ENCODE measurements around the gene UBA52.
A peak's percentile ranks its signal among the peaks of the same experiment; 100 is the strongest.
"Not testable (repeated sequence)": the region's sequence is repeated elsewhere in the genome, so short reads cannot be mapped to it uniquely, and the experiment has no call there.

The UBA52 gene

DNA sequence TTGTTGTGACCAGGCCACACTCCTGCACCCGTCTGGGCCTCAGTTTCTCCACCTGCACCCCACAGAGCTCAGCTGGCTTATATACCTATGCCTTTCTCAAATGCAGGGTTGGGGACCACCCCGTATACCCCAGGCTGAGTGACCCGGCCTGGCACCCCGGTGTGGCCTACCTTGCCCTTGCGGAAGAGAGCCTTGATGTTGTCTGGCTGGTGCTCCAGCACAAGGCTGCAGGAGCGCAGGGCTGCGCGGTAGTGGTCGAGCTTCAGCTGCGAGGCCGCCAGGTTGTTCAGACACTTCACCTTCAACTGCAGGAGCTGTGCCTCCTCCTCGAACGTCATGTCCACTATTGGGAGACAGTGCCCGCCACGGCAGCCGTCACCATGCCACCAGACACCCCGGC lies 34.2 kb upstream of the UBA52 start:
- no peak overlapping the region for H3K27ac ChIP-seq (ENCODE audit: low read depth, low read length)
- H3K27me3 ChIP-seq (ENCODE audit: control insufficient read depth, insufficient read depth, low read length) = no peaks in the 10 kb centered on the region
- H3K9ac ChIP-seq (ENCODE audit: low read length) = no peak overlapping the region
- H3K36me3 ChIP-seq (ENCODE audit: control insufficient read depth, insufficient read depth, low read length) = peaks cover 78% of the 10 kb centered on the region
- H3K9me3 ChIP-seq (ENCODE audit: control insufficient read depth, insufficient read depth, low read depth, low read length) = no peaks in the 10 kb centered on the region
- no peaks in the 10 kb centered on the region for H3K4me1 ChIP-seq (ENCODE audit: control insufficient read depth, insufficient read depth, low read length)
- H3K4me3 ChIP-seq (ENCODE audit: low read depth, low read length) = no peak overlapping the region

DNA sequence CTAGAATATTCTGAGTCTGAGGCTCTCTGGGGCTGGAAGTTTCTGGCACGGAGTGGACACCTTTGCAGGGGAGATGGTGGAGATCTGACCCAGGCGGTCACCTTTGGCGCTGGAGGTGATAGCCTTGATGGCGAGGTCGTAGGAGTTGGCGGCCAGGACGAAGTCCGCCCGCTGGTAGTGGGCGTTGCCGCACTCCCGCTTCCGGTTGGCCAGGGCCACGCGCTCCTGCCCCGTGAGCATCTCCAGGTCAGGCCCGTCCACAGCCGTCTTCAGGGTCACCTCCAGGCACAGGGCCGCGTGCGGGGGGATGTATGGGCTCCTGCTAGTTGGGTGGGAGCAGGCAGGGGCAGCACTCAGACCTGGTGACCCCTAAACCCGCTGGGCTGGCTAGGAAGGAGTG lies 33.5 kb upstream of the UBA52 start:
- no peak overlapping the region for H3K27ac ChIP-seq (ENCODE audit: low read depth, low read length)
- H3K9ac ChIP-seq (ENCODE audit: low read length) = no peak overlapping the region
- no peaks in the 10 kb centered on the region for H3K27me3 ChIP-seq (ENCODE audit: control insufficient read depth, insufficient read depth, low read length)
- peaks cover 71% of the 10 kb centered on the region for H3K36me3 ChIP-seq (ENCODE audit: control insufficient read depth, insufficient read depth, low read length)
- no peak overlapping the region for H3K4me3 ChIP-seq (ENCODE audit: low read depth, low read length)
- no peaks in the 10 kb centered on the region for H3K4me1 ChIP-seq (ENCODE audit: control insufficient read depth, insufficient read depth, low read length)
- no peaks in the 10 kb centered on the region for H3K9me3 ChIP-seq (ENCODE audit: control insufficient read depth, insufficient read depth, low read depth, low read length)

DNA sequence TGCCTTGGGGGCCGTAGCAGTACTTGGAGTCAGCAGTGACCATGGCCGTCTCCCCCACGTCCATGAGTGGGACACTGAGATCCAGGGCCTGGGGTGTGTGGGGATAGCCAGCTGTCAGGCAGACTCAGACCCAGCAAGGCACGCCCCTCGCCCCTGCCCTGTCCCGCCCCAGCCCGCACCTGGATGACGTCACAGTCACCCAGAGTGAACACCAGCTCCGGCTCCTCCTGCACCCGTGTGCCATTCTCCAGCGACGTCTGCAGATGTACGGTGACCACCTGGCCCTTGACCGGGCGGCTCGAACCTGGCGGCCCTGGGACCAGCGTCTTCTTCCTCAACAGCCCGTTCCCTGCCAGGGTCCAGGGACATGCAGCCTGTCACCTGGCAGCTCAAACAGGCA lies 32.3 kb upstream of the UBA52 start:
- Histone ChIP-seq H3K9ac (ENCODE audit: low read length) (no peak overlapping the region), H3K36me3 (ENCODE audit: control insufficient read depth, insufficient read depth, low read length) (peaks cover 67% of the 10 kb centered on the region), H3K9me3 (ENCODE audit: control insufficient read depth, insufficient read depth, low read depth, low read length) (no peaks in the 10 kb centered on the region), H3K27me3 (ENCODE audit: control insufficient read depth, insufficient read depth, low read length) (no peaks in the 10 kb centered on the region), H3K4me1 (ENCODE audit: control insufficient read depth, insufficient read depth, low read length) (peaks cover 4% of the 10 kb centered on the region), H3K4me3 (ENCODE audit: low read depth, low read length) (no peak overlapping the region), H3K27ac (ENCODE audit: low read depth, low read length) (no peak overlapping the region)

DNA sequence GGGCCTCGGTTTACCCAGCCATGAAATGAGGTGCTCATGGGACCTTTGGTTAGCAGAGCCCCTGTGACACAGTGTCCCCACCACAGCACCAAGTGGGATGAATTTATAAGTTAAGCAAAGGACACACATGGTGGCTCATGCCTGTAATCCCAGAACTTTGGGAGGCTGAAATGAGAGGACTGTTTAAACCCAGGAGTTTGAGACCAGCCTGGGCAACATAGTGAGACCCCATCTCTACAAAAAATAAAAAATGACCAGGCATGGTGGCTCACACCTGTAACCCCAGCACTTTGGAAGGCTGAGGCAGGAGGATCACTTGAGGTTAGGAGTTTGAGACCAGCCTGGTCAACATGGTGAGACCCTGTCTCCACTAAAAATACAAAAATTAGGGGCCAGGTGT lies 31.5 kb upstream of the UBA52 start:
- not testable (repeated sequence) for H3K27ac ChIP-seq (ENCODE audit: low read depth, low read length); H3K27me3 ChIP-seq (ENCODE audit: control insufficient read depth, insufficient read depth, low read length); H3K9me3 ChIP-seq (ENCODE audit: control insufficient read depth, insufficient read depth, low read depth, low read length); H3K9ac ChIP-seq (ENCODE audit: low read length); H3K4me3 ChIP-seq (ENCODE audit: low read depth, low read length); H3K4me1 ChIP-seq (ENCODE audit: control insufficient read depth, insufficient read depth, low read length)
- H3K36me3 ChIP-seq (ENCODE audit: control insufficient read depth, insufficient read depth, low read length) = peaks cover 63% of the 10 kb centered on the region

DNA sequence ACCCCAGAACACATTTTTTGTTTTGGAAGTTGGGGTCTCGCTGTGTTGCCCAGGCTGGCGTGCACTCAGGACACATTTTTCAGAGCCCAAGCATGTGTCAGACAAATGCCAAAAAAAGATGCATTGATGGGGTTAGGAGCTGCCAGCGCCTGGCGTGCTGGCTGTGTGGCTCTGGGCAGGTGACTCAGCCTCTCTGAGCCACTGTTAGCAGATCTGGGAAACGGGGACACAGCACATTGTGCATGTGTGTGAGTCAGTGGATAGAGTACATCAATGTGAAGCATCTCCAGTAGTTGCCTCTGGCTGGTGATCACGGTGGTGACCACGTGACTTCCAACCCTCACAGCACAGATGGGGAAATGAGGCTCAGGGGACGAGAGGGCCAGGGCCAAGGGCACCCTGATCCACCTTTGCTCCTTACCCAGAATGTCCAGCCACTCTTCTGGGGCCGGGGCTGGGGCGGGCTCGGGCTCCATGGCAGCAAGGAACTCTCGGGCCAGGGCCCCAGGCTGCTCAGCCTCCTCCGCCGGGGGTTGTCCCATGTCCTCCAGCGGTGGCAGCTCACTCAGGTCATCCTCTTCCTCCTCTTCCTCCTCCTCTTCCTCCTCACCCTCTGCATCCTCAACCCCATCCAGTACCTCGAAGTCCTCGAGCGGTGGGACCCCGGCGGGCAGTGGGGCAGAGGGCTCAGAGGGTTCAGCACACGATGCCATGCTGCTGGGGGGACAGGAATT lies 30.2 kb upstream of the UBA52 start:
- Histone ChIP-seq H3K9me3 (ENCODE audit: control insufficient read depth, insufficient read depth, low read depth, low read length) (no peaks in the 10 kb centered on the region), H3K9ac (ENCODE audit: low read length) (no peak overlapping the region), H3K27ac (ENCODE audit: low read depth, low read length) (no peak overlapping the region), H3K4me1 (ENCODE audit: control insufficient read depth, insufficient read depth, low read length) (peaks cover 6% of the 10 kb centered on the region), H3K36me3 (ENCODE audit: control insufficient read depth, insufficient read depth, low read length) (peaks cover 53% of the 10 kb centered on the region), H3K27me3 (ENCODE audit: control insufficient read depth, insufficient read depth, low read length) (no peaks in the 10 kb centered on the region), H3K4me3 (ENCODE audit: low read depth, low read length) (no peak overlapping the region)

DNA sequence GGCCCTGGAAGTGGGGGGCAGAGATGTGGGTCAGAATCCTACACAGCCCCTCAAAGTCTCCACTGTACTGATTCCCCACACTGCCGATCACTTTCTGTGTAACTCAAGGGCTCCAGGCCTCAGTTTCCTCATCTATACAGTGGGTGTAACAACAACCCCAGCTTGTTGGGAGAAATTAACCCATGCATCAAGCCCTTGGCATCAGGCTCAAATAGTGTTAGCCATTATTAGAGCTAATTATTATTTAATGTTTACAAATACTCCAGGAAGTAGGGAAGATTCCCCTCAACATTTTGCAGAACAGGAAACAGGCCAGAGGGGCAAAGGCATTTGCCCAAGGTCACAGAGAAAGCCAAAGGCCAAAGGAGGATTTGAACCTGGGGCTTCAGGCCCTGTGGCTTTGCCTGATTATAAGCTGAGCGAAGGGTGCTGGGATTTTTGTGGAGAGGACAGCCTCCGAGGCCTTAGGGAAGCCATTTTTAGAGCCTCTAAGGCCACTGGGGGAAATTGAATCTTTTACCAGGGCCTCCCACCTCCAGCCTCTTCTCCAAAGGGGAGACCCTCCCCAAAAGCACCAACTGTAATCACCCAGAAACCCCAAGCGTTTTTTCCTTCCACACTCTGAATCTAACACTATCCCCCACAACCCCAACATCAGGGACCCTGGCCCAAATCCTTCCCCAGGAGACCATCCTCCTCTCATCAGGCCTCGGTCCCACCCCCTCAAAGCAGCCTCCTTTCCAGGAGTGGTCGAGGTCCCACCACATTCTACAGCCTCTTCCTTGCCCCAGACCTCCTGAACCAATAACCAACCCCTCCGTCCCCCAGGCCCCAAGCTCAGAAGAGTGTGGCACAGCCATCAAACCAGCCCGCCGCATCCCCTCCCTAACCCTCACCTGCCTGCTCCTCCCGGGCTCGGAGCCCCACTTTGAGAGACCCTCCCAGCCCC lies 29.4 kb upstream of the UBA52 start:
- Histone ChIP-seq H3K9ac (ENCODE audit: low read length) (peak overlapping the region; percentile 45), H3K9me3 (ENCODE audit: control insufficient read depth, insufficient read depth, low read depth, low read length) (no peaks in the 10 kb centered on the region), H3K4me3 (ENCODE audit: low read depth, low read length) (peak overlapping the region; percentile 84), H3K27me3 (ENCODE audit: control insufficient read depth, insufficient read depth, low read length) (no peaks in the 10 kb centered on the region), H3K4me1 (ENCODE audit: control insufficient read depth, insufficient read depth, low read length) (peaks cover 6% of the 10 kb centered on the region), H3K27ac (ENCODE audit: low read depth, low read length) (no peak overlapping the region), H3K36me3 (ENCODE audit: control insufficient read depth, insufficient read depth, low read length) (peaks cover 44% of the 10 kb centered on the region)

DNA sequence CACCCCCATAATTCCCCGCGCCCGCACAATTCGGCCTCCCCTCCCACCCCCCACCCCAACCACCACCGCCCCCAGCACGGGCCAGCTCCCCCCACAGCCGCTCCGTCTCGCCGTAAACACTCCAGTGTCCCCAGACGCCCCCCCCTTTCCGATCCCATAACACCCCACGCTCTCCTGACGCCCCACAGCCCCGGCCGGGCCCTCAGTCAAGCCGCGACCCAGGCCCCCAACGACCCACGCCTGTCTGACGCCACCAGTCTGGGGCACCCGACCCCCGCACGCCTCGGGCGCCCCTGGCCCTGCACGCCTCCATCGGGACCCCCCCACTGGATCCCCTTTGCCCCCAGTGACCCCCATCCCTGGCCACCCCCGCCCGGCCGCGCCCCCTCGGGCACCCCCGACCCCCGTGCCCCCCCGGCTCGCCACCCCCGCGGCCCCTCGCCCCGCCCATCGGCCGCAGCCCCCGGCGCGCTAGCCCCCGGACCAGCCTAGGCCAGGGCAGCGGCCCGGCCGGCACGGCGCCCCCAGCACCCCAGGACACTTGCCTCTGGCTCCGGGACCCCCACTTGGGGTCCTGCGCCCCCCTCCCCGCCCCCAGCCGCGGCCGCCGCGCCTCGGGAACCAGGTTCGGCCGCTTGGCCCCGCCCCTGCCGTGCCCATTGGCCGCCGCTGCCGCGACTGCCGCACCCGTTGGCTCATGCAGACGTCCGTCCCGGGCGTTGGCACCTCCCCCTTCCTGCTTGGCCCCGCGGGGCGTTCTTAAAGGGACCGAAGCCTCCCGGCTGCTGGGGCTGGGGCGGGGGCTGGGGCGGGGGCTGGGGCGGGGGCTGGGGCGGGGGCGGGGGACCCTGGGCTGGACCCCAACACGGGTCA lies 28.5 kb upstream of the UBA52 start, which contains the start of gene FKBP8:
Gene FKBP8, minus strand, starts transcription at position 633 of the 873 bp plus-strand sequence. CDS start 1,603 bp downstream, outside the sequence.
- Histone ChIP-seq H3K36me3 (ENCODE audit: control insufficient read depth, insufficient read depth, low read length) (peaks cover 35% of the 10 kb centered on the region), H3K27me3 (ENCODE audit: control insufficient read depth, insufficient read depth, low read length) (no peaks in the 10 kb centered on the region), H3K9me3 (ENCODE audit: control insufficient read depth, insufficient read depth, low read depth, low read length) (no peaks in the 10 kb centered on the region), H3K4me1 (ENCODE audit: control insufficient read depth, insufficient read depth, low read length) (peaks cover 6% of the 10 kb centered on the region), H3K27ac (ENCODE audit: low read depth, low read length) (no peak within 1 kb of the TSS), H3K4me3 (ENCODE audit: low read depth, low read length) (peak within 1 kb of the TSS; percentile 84), H3K9ac (ENCODE audit: low read length) (peak within 1 kb of the TSS; percentile 55)

DNA sequence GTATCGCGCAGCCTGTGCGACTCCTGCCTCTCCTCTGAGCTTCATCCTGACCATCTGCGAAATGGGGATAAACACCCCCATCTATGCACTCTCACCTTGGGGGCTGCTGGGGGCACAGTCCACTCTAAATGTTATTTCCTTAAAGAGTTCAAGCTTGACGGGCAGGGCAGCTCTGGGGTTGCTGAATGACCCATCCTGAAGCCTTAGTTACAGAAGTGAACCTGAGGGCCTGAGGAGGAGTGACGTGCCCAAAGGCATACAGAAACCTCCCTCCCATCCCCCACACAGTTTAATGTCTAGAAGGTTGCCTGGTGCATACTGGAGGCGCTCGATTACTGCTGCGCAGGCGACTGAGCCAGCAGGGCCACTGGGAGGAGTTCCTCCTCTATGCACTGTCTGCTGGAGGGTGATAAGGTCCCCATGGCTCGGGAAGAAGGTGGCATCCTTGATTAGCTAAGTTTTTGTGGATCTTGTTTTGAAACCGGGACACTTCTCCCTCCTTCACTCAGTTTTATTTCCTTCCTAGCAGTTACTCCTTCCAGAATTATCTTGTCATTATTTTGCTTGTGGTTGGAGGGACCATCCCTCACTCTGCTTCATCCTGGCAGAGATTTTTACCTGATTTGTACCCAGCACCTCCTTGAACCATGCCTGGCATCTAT lies 27.7 kb upstream of the UBA52 start:
- Histone ChIP-seq H3K4me1 (ENCODE audit: control insufficient read depth, insufficient read depth, low read length) (peaks cover 6% of the 10 kb centered on the region), H3K4me3 (ENCODE audit: low read depth, low read length) (peak overlapping the region; percentile 76), H3K9me3 (ENCODE audit: control insufficient read depth, insufficient read depth, low read depth, low read length) (no peaks in the 10 kb centered on the region), H3K9ac (ENCODE audit: low read length) (no peak overlapping the region), H3K27me3 (ENCODE audit: control insufficient read depth, insufficient read depth, low read length) (no peaks in the 10 kb centered on the region), H3K27ac (ENCODE audit: low read depth, low read length) (no peak overlapping the region), H3K36me3 (ENCODE audit: control insufficient read depth, insufficient read depth, low read length) (peaks cover 31% of the 10 kb centered on the region)

DNA sequence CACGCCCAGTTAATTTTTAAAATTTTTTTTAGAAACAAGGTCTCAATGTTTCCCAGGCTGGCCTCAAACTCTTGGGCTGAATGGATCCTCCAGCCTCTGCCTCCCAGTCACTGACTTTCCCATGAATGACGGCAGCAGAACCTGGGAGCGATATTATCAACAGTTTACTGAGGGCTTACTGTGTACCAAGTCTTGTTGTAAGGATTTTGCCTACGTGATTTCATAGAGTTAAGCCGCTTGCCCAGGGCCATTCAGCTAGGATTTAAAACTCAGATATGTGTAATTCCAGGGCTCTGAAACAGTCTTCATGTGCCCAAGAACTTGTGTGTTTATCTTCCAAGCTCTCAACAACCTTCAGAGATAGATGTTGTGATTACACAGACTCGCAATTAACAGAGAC lies 20.0 kb upstream of the UBA52 start:
- Histone ChIP-seq H3K4me3 (ENCODE audit: low read depth, low read length) (no peak overlapping the region), H3K4me1 (ENCODE audit: control insufficient read depth, insufficient read depth, low read length) (no peaks in the 10 kb centered on the region), H3K9ac (ENCODE audit: low read length) (no peak overlapping the region), H3K36me3 (ENCODE audit: control insufficient read depth, insufficient read depth, low read length) (no peaks in the 10 kb centered on the region), H3K9me3 (ENCODE audit: control insufficient read depth, insufficient read depth, low read depth, low read length) (no peaks in the 10 kb centered on the region), H3K27ac (ENCODE audit: low read depth, low read length) (no peak overlapping the region), H3K27me3 (ENCODE audit: control insufficient read depth, insufficient read depth, low read length) (no peaks in the 10 kb centered on the region)

DNA sequence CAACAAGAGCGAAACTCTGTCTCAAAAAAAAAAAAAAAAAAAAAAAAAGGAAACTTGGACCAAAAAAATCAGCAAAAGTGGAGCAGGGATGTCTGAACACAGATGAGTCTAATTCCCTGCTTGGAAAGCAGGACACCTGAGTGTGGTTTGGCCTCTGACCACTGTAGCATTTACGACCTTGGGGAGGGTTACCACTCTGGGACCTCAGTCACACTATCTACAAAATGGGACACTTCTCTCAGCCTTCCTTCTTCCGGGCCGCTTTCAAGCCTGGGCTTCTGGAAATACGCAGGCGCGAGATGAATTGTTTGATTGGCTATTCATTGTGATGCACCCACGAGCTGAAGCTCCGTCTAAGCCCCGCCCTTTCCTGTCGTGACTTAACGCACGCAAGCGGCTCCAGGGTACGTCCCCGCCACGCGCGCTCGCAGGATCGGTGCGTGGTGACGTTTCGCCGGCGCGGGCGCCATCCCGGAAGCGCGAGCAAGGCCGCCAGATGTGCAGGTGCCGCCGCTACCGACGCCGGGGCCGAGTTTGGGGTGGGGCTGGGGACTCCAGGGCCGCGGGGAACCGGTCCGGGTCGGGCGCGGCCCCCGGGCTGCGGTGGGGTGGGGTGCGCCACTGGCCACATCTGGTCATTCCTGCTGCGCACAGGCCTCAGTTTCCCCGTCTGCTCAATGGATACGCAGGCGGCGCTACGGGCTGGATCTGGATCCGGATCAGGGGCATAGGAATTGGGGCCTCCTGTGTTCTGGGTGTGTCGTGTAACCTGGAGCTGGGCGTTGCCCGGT lies 14.1 kb upstream of the UBA52 start, which contains the start of gene KXD1:
Gene KXD1, plus strand, starts transcription at position 460 of the 791 bp plus-strand sequence. CDS start 4,187 bp downstream, outside the sequence.
- no peaks in the 10 kb centered on the region for H3K4me1 ChIP-seq (ENCODE audit: control insufficient read depth, insufficient read depth, low read length)
- no peaks in the 10 kb centered on the region for H3K9me3 ChIP-seq (ENCODE audit: control insufficient read depth, insufficient read depth, low read depth, low read length)
- H3K4me3 ChIP-seq (ENCODE audit: low read depth, low read length) = peak within 1 kb of the TSS; percentile 75
- peaks cover 13% of the 10 kb centered on the region for H3K36me3 ChIP-seq (ENCODE audit: control insufficient read depth, insufficient read depth, low read length)
- peak within 1 kb of the TSS; percentile 36; the same call in 1 of the 2 replicates for H3K27ac ChIP-seq (ENCODE audit: low read depth, low read length)
- H3K27me3 ChIP-seq (ENCODE audit: control insufficient read depth, insufficient read depth, low read length) = no peaks in the 10 kb centered on the region
- peak within 1 kb of the TSS; percentile 78 for H3K9ac ChIP-seq (ENCODE audit: low read length)
